Keratinocyte (primary cell): Measurements from ENCODE around the gene DGKI.

ENCODE experiments used
- CTCF ChIP-seq, 3 experiments: IDR thresholded peaks in 1 of 3; conservative IDR thresholded peaks in 1 of 3; optimal IDR thresholded peaks in 1 of 3; 2 replicates in 2 of 3; 3 replicates in 1 of 3; pipeline versions ENCODE3 to v1.5.1; 2011; ENCODE audit warnings: low read length in 3 of 3, mild to moderate bottlenecking in 3 of 3, moderate library complexity in 2 of 3, control low read depth in 1 of 3, inconsistent platforms in 1 of 3; ENCODE audit not compliant: insufficient read depth in 2 of 3; ENCODE audit errors: extremely low read depth in 1 of 3
- EZH2 ChIP-seq: IDR thresholded peaks from one replicate; pipeline ENCODE4 v1.6.1; 2012; ENCODE audit warnings: inconsistent platforms, mild to moderate bottlenecking, low read length, moderate library complexity

GRCh38 chr7:137593115-137593711 is 253.6 kb downstream of the DGKI start:
- TF ChIP-seq CTCF (optimal IDR thresholded peaks at IDR 0.05 in 1 of 3, IDR thresholded peaks at IDR 0.05 in 1 of 3, conservative IDR thresholded peaks at IDR 0.05 in 1 of 3; ENCODE audit: extremely low read depth in 1 of 3, insufficient read depth in 2 of 3, low read length in 3 of 3) (no peak), EZH2 (no peak)
